IPS-18c (cell line): ENCODE results near the gene EPHB2.

Experiments used
- H3K4me3 ChIP-seq: 2 replicates; pipeline ENCODE4 v1.7.0; 2013; ENCODE audit warnings: low read depth, mild to moderate bottlenecking, low read length, moderate library complexity; ENCODE audit not compliant: insufficient read depth
- H3K9me3 ChIP-seq: one replicate; pipeline ENCODE4 v1.6.1; 2013; ENCODE audit warnings: mild to moderate bottlenecking, low read length, moderate library complexity; ENCODE audit not compliant: control insufficient read depth, insufficient read depth

The EPHB2 gene

GRCh38 chr1:22963044-22963677 lies 252.5 kb downstream of the EPHB2 start:
- H3K4me3 ChIP-seq: no peak overlapping the region

DNA sequence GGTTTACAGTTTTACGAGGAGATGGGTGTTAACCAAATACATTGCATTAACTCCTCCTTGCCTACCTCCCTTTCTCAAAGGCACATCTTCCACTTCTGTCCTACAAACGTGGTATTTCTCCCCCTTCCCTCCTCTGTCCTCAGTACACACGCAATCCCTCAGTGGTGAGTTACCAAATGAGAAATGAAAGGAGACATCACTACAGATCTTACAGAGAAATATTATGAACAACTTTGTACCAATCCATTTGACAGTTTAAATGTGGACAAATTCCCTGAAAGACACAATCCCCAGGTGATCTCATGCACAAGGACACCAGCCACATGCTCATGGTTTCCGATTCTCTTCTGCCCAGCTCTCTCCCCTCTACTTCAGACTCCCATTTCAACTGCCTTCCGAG lies 255.7 kb downstream of the EPHB2 start:
- H3K9me3 ChIP-seq: no peaks in the 10 kb centered on the region

More at GRCh38 chr1:22963044-22963677, 252.5 kb downstream of the EPHB2 start:
- H3K9me3 ChIP-seq: no peaks in the 10 kb centered on the region

DNA sequence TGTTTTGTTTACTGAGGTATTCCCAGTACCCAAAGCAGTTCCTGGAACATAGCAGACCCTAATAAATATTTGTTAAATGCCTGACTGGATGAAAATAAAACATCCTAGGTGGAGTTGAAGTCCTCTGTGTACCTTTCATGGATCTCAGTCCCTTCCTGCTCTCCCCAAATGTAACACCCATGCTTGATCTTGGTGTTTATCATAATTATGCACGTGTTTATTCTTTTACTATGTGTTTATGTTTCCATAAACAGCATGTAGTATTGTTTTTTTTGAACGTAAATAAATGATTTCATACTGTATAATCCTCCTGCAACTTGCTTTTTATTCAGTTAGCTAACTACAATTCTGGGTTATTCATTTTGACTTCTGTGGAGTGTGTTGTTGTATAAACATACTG lies 257.2 kb downstream of the EPHB2 start:
- no peak overlapping the region for H3K4me3 ChIP-seq
- H3K9me3 ChIP-seq: no peaks in the 10 kb centered on the region

More for the DNA sequence above, 255.7 kb downstream of the EPHB2 start:
- H3K4me3 ChIP-seq: no peak overlapping the region

- Histone ChIP-seq H3K4me3 (no peak overlapping the region), H3K9me3 (no peaks in the 10 kb centered on the region)
Measured at GRCh38 chr1:22969304-22969709, 258.7 kb downstream of the EPHB2 start.

- Histone ChIP-seq H3K4me3 (no peak overlapping the region), H3K9me3 (no peaks in the 10 kb centered on the region)
Measured at GRCh38 chr1:22970096-22970495, 259.5 kb downstream of the EPHB2 start.
